ENCODE results near the gene HVCN1. TPM values are rescaled to one million over a fixed set of nuclear protein-coding genes. Genes with fewer than 3 reads are reported as not detected.

HVCN1 gene
- polyA plus RNA-seq, 1 donor from 2014 or later, result 441 TPM

DNA sequence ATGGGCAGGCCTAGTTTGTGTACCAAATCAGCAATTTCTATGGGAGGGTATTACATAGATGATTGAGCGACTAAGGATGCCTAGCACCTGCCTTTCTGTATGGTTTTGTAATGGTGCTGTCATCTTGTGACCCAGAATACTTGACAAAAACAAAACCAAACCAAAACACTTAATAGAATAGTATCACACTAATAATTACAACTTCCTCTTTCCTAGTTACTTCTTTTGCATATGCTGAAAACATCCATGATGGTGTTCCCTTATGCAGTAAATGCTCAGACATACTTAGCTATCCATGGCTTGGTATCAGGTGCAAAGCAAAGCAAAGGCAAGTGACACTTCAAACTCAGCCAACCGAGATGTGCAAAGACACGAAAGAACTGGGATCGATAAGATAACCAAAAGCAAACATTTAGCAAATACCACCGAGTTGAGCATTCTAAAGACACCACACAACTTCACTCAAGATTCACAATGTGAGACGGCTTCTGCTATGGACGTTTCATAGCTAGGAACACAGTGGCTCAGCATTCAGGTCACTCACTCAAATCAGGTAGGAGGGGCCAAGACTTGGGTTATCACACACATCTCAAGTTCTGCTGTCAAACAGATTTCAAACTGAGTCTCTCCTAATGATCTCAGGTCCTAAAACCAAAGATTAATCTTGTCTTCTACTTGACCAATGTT is 29.4 kb upstream of the HVCN1 start:
- Mint-ChIP-seq H3K27me3 (no peaks in the 10 kb centered on the region), H3K27ac (peak overlapping the region; percentile 85 to 95 (median 94)), H3K4me1 (peaks cover 14 to 22% (median 19%) of the 10 kb centered on the region in 3 donors), H3K36me3 (peaks cover 9% of the 10 kb centered on the region), H3K4me3 (peak overlapping the region in 3 of 4 donors; percentile 8 to 83 (median 44)), H3K9me3 (no peaks in the 10 kb centered on the region)

DNA sequence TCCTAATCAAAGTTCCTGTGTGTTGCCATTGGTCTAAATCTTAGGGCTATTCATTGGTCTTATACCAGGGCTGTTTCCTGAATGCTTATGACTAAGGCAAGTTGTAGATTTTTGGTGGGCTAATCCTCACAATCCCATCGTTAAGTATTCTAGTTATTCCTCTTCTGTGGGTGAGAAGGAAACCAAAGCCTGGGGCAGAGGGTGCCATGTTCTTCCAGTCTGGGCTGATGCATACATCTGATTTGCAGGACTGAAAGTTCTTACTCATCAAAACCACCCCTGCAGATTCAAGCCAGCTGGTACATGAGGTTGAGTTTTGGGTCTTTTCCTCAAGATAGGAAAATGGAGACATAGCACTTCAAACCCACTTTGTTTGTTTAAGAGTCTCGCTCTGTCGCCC is 28.1 kb upstream of the HVCN1 start:
- H3K4me3 Mint-ChIP-seq, result no peak overlapping the region
- H3K27ac Mint-ChIP-seq, result peak overlapping the region; percentile 85 to 95 (median 94)
- peaks cover 18 to 24% (median 24%) of the 10 kb centered on the region in 3 donors for H3K4me1 Mint-ChIP-seq
- H3K9me3 Mint-ChIP-seq, result no peaks in the 10 kb centered on the region
- no peaks in the 10 kb centered on the region for H3K27me3 Mint-ChIP-seq
- H3K36me3 Mint-ChIP-seq, result peaks cover 7% of the 10 kb centered on the region

- Mint-ChIP-seq H3K36me3 (peaks cover 2% of the 10 kb centered on the region), H3K27ac (peak overlapping the region in 1 of 3 donors; percentile 25), H3K4me1 (peaks cover 10 to 17% (median 14%) of the 10 kb centered on the region in 3 donors), H3K27me3 (no peaks in the 10 kb centered on the region), H3K4me3 (no peak overlapping the region), H3K9me3 (no peaks in the 10 kb centered on the region)
Measured at GRCh38 chr12:110708917-110709316, 20.0 kb upstream of the HVCN1 start.

DNA sequence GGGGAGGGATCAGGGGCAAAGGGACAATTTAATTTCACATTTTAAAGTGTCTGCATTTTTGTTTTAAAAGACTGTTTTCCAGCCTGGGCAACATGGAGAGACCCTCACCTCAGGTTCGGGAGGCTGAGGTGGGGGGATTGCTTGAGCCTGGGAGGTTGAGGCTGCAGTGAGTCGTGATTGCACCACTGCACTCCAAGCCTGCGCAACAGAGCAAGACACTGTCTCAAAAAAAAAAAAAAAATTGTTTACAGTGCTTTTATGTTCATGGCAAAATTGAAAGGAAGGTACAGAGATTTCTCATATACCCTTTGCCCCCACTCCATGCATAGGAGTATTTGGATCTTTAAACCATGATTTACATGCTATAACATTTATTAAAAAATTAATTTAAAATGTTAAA is 16.4 kb upstream of the HVCN1 start:
- no peak overlapping the region for H3K27ac Mint-ChIP-seq
- no peak overlapping the region for H3K4me3 Mint-ChIP-seq
- no peaks in the 10 kb centered on the region for H3K27me3 Mint-ChIP-seq
- peaks cover 2% of the 10 kb centered on the region for H3K36me3 Mint-ChIP-seq
- peaks cover 6 to 12% (median 10%) of the 10 kb centered on the region in 3 donors for H3K4me1 Mint-ChIP-seq
- H3K9me3 Mint-ChIP-seq, result no peaks in the 10 kb centered on the region

DNA sequence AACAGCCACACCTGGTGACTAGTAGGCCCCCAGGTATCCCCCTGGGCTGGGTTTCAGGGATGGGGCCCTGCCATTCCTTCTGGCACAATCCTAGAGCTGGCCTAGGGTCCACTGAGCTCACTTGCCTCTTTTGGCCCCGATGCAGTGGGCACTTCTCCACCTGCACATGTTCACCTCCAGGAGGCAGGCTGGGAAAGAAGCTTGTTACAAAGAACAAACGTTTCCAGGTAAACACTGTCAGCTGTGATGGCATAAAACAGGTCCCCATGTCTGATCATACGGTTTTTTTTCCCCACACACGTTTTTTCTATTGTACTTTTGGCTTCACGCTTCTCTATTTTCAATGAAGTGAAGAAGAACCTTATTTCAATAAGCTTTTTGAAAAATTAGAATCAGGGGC is 15.8 kb upstream of the HVCN1 start:
- H3K27me3 Mint-ChIP-seq, result no peaks in the 10 kb centered on the region
- no peak overlapping the region for H3K27ac Mint-ChIP-seq

GRCh38 chr12:110704231-110704630 is 15.3 kb upstream of the HVCN1 start:
- no peaks in the 10 kb centered on the region for H3K27me3 Mint-ChIP-seq
- H3K4me1 Mint-ChIP-seq, result peaks cover 8 to 12% (median 10%) of the 10 kb centered on the region in 3 donors
- no peaks in the 10 kb centered on the region for H3K9me3 Mint-ChIP-seq
- no peak overlapping the region for H3K4me3 Mint-ChIP-seq
- H3K27ac Mint-ChIP-seq, result no peak overlapping the region
- no peaks in the 10 kb centered on the region for H3K36me3 Mint-ChIP-seq

More for the DNA sequence above, 15.8 kb upstream of the HVCN1 start:
- H3K36me3 Mint-ChIP-seq, result no peaks in the 10 kb centered on the region
- no peaks in the 10 kb centered on the region for H3K9me3 Mint-ChIP-seq
- H3K4me3 Mint-ChIP-seq, result no peak overlapping the region
- H3K4me1 Mint-ChIP-seq, result peaks cover 6 to 12% (median 10%) of the 10 kb centered on the region in 3 donors

DNA sequence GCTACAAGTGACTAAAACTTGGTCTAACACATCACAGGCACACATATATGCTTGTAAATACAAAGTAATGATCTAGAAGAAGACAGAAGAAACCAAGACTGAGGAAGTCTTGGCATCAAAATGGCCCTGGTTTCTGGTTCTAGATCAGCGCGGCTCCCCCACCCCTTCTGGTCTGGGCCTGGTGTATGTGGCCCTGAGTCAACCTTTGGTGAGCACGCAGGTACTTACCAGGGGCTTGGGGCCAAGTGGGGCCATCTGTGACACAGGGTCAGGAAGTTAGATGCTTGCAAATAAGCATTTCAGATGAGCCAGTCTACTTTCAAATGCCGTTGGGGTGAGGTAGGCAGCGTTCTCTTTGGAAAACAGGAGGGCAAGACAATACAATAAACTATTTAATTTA is 13.2 kb upstream of the HVCN1 start:
- Mint-ChIP-seq H3K27ac (no peak overlapping the region), H3K4me3 (no peak overlapping the region), H3K4me1 (peaks cover 14 to 20% (median 16%) of the 10 kb centered on the region in 3 donors), H3K36me3 (no peaks in the 10 kb centered on the region), H3K9me3 (no peaks in the 10 kb centered on the region), H3K27me3 (no peaks in the 10 kb centered on the region)

- H3K9me3 Mint-ChIP-seq, result no peaks in the 10 kb centered on the region
Measured at GRCh38 chr12:110699591-110700445, 10.9 kb upstream of the HVCN1 start.

DNA sequence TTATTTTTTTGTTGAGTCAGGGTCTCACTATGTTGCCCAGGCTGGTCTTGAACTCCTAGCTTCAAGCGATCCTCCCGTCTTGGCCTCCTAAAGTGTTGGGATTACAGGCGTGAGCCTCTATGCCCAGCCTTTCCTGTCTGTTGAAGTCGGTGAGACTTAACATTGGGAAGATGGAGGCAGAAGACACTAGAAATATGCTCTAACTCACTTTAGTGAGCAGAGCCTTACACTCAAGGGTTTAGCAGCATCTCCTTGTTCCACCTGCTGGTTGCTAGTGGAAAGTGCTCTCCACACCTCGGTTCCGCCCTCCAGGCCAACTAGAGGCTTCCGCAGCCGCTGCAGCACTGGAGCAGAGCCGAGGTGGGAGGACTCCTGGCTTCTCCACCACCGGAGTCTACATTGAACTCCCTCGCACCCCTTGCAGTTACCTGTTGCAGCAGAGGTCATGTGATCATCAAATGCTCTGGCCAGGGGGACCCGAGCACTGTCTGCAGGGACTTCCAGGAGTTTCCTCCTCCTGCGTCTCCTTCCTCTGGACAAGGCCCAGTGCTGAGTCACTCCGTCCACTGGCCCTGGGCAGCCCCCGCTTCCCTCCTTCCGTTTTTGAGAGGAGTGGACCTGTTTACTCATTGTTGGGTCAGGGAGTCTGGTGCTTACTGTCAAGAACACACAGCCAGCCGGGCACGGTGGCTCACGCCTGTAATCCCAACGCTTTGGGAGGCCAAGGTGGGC is 9.4 kb upstream of the HVCN1 start:
- Mint-ChIP-seq H3K36me3 (peaks cover 2% of the 10 kb centered on the region), H3K9me3 (no peaks in the 10 kb centered on the region), H3K27me3 (no peaks in the 10 kb centered on the region), H3K4me1 (peaks cover 24 to 32% (median 29%) of the 10 kb centered on the region in 3 donors), H3K4me3 (peak overlapping the region; percentile 5 to 82 (median 36)), H3K27ac (peak overlapping the region in 2 of 3 donors; percentile 10 to 89)

More at GRCh38 chr12:110699591-110700445, 10.9 kb upstream of the HVCN1 start:
- H3K4me3 Mint-ChIP-seq, result no peak overlapping the region
- peak overlapping the region in 1 of 3 donors; percentile 62 for H3K27ac Mint-ChIP-seq
- peaks cover 2% of the 10 kb centered on the region for H3K36me3 Mint-ChIP-seq
- peaks cover 16 to 22% (median 20%) of the 10 kb centered on the region in 3 donors for H3K4me1 Mint-ChIP-seq
- H3K27me3 Mint-ChIP-seq, result no peaks in the 10 kb centered on the region

- Mint-ChIP-seq H3K4me1 (peaks cover 24 to 32% (median 29%) of the 10 kb centered on the region in 3 donors), H3K27me3 (no peaks in the 10 kb centered on the region), H3K36me3 (peaks cover 2% of the 10 kb centered on the region), H3K9me3 (no peaks in the 10 kb centered on the region), H3K4me3 (peak overlapping the region in 1 of 4 donors; percentile 82), H3K27ac (peak overlapping the region in 2 of 3 donors; percentile 21 to 78)
Measured at GRCh38 chr12:110697236-110697635, 8.3 kb upstream of the HVCN1 start.

DNA sequence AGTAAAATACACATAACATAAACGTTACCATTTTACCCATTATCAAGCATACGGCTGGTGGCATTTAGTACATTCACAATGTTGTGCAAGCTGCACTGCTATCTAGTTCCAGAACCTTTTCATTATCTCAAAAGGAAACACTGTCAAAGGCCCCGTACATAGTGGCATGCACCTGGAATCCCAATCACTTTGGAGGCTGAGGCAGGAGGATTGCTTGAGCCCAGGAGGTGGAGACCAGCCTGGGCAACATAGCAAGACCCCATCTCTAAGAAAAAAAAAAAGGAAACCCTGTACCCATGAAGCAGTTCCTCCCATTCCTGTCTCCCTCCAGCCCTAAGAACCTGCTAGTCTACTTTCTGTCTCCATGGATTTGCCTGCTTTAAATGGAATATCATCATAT is 7.4 kb upstream of the HVCN1 start:
- peaks cover 31 to 40% (median 36%) of the 10 kb centered on the region in 3 donors for H3K4me1 Mint-ChIP-seq
- H3K9me3 Mint-ChIP-seq, result no peaks in the 10 kb centered on the region
- H3K27ac Mint-ChIP-seq, result no peak overlapping the region

DNA sequence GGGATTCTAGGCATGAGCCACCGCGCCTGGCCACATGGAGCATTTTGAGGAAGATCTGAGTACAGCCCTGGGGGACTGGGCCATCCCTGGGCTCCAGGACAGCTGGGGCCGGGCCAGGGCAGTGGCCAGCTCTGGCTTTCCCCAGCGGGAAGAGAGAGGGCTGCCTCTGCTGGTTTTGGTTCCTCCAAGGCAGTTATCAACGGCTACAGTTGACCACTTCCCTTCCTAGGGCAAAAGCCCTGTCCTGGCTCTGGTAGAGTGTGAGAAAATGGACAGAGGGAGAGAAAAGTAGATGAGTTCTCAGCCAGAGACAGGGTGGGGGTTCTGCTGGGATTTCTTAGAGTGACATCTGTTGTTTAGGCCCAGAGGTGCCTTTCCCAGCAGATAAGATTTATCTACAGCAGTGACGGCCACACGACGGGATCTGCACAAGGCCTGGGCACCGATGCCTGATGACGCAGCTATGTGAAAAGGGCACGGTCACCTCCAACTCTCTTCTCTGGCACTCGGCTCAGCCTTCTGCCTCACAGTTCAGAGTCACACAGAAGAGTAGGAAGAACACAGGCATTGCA is 5.5 kb upstream of the HVCN1 start:
- Mint-ChIP-seq H3K9me3 (no peaks in the 10 kb centered on the region), H3K4me1 (peaks cover 42 to 53% (median 46%) of the 10 kb centered on the region in 3 donors), H3K4me3 (peak overlapping the region in 2 of 4 donors; percentile 15 to 55), H3K27me3 (no peaks in the 10 kb centered on the region), H3K36me3 (peaks cover 2% of the 10 kb centered on the region), H3K27ac (peak overlapping the region; percentile 31 to 78 (median 58))

More for the DNA sequence above, 7.4 kb upstream of the HVCN1 start:
- Mint-ChIP-seq H3K27me3 (no peaks in the 10 kb centered on the region), H3K4me3 (no peak overlapping the region), H3K36me3 (peaks cover 2% of the 10 kb centered on the region)

- Mint-ChIP-seq H3K27ac (peak overlapping the region in 1 of 3 donors; percentile 22), H3K27me3 (no peaks in the 10 kb centered on the region), H3K4me3 (peak overlapping the region in 1 of 4 donors; percentile 33), H3K4me1 (peaks cover 41 to 53% (median 46%) of the 10 kb centered on the region in 3 donors), H3K36me3 (peaks cover 2% of the 10 kb centered on the region), H3K9me3 (no peaks in the 10 kb centered on the region)
Measured at GRCh38 chr12:110693731-110694130, 4.8 kb upstream of the HVCN1 start.

GRCh38 chr12:110690127-110690430 is 1.2 kb upstream of the HVCN1 start:
- peaks cover 39 to 42% (median 42%) of the 10 kb centered on the region in 3 donors for H3K4me1 Mint-ChIP-seq
- H3K9me3 Mint-ChIP-seq, result no peaks in the 10 kb centered on the region
- no peaks in the 10 kb centered on the region for H3K27me3 Mint-ChIP-seq
- H3K27ac Mint-ChIP-seq, result peak overlapping the region; percentile 76 to 95 (median 83)
- peak overlapping the region; percentile 83 to 97 (median 92) for H3K4me3 Mint-ChIP-seq
- peaks cover 11% of the 10 kb centered on the region for H3K36me3 Mint-ChIP-seq

Measured in IgD-negative memory B cell (primary cell).